Left ventricle myocardium inferior (tissue), 1 donor: Measurements from ENCODE around the gene TBC1D22B. TPM values are rescaled to one million over a fixed set of nuclear protein-coding genes. Genes with fewer than 3 reads are reported as not detected.

Experiments
- DNase-seq: peaks from one replicate; pipeline ENCODE4 v3.0.0-alpha.2; 2020
- H3K27ac ChIP-seq: fragments of 200-600 bp; replicated peaks from 2 replicates; pipeline ENCODE4 v1.8.0; 2021
- H3K27me3 ChIP-seq: fragments of 200-600 bp; 2 replicates; pipeline ENCODE4 v1.8.0; 2021; ENCODE audit warnings: low read depth
- H3K36me3 ChIP-seq: fragments of 200-600 bp; 2 replicates; pipeline ENCODE4 v1.8.0; 2021
- H3K4me1 ChIP-seq: fragments of 200-600 bp; 2 replicates; pipeline ENCODE4 v1.8.0; 2021
- H3K4me3 ChIP-seq: fragments of 200-600 bp; 2 replicates; pipeline ENCODE4 v1.8.0; 2021; ENCODE audit warnings: mild to moderate bottlenecking, moderate library complexity
- H3K9me3 ChIP-seq: fragments of 200-600 bp; replicated peaks from 2 replicates; pipeline ENCODE4 v1.8.0; 2021
- CTCF ChIP-seq: fragments of 200-600 bp; IDR thresholded peaks from 2 replicates; pipeline ENCODE4 v1.8.0; 2021; ENCODE audit warnings: antibody characterized with exemption, mild to moderate bottlenecking, borderline replicate concordance
- intact Hi-C: fragments of 100-400 bp; cut with micrococcal nuclease; formaldehyde crosslinking; loops from one replicate; pipeline ENCODE4 v1.11.0; 2022
- total RNA-seq: library from RNA; stranded (reverse); fragmentation: NEBNext Ultra II Directional; extraction: Animal tissue kit (Norgen Biotek cat#: 25700); gene quantifications from one replicate; pipeline ENCODE4 v1.2.1, GENCODE V29; 2021
- donor health status: DM: no; HTN: yes; CAD: no; lungs with severe emphysema.

The TBC1D22B gene
- total RNA-seq, 1 donor from 2014 or later, result 6.1 TPM

GRCh38 chr6:37233541-37233940 is 24.0 kb upstream of the TBC1D22B start:
- no peak for DNase-seq
- TF ChIP-seq CTCF, result no peak
- H3K9me3 ChIP-seq, result no peaks in the 10 kb centered on the region
- H3K4me1 ChIP-seq, result no peaks in the 10 kb centered on the region
- no peak overlapping the region for H3K27ac ChIP-seq
- intact Hi-C loops, result no loop called here
- no peaks in the 10 kb centered on the region for H3K27me3 ChIP-seq
- no peaks in the 10 kb centered on the region for H3K36me3 ChIP-seq
- H3K4me3 ChIP-seq, result no peak overlapping the region

- H3K9me3 ChIP-seq, result no peaks in the 10 kb centered on the region
- H3K4me1 ChIP-seq, result peaks cover 27% of the 10 kb centered on the region
- H3K36me3 ChIP-seq, result no peaks in the 10 kb centered on the region
- H3K27ac ChIP-seq, result no peak overlapping the region
- no peak for DNase-seq
- no peak for TF ChIP-seq CTCF
- H3K27me3 ChIP-seq, result no peaks in the 10 kb centered on the region
- intact Hi-C loops, result no loop called here
- H3K4me3 ChIP-seq, result no peak overlapping the region
These were observed 20.7 kb upstream of the TBC1D22B start for GRCh38 chr6:37236921-37237320.

GRCh38 chr6:37237789-37238188 is 19.8 kb upstream of the TBC1D22B start:
- Histone ChIP-seq H3K27ac (no peak overlapping the region), H3K36me3 (no peaks in the 10 kb centered on the region), H3K27me3 (no peaks in the 10 kb centered on the region), H3K4me3 (no peak overlapping the region), H3K9me3 (no peaks in the 10 kb centered on the region), H3K4me1 (peaks cover 35% of the 10 kb centered on the region)
- DNase-seq, result no peak
- intact Hi-C loops, result no loop called here
- no peak for TF ChIP-seq CTCF

GRCh38 chr6:37238381-37238780 is 19.2 kb upstream of the TBC1D22B start:
- Histone ChIP-seq H3K36me3 (no peaks in the 10 kb centered on the region), H3K27me3 (no peaks in the 10 kb centered on the region), H3K4me1 (peaks cover 41% of the 10 kb centered on the region), H3K27ac (no peak overlapping the region), H3K4me3 (no peak overlapping the region), H3K9me3 (no peaks in the 10 kb centered on the region)
- no peak for DNase-seq
- TF ChIP-seq CTCF, result no peak
- intact Hi-C loops, result no loop called here

GRCh38 chr6:37239526-37239925 is 18.0 kb upstream of the TBC1D22B start:
- H3K9me3 ChIP-seq, result no peaks in the 10 kb centered on the region

More at GRCh38 chr6:37239526-37239925, 18.0 kb upstream of the TBC1D22B start:
- DNase-seq, result no peak
- TF ChIP-seq CTCF, result no peak
- Histone ChIP-seq H3K4me1 (peaks cover 53% of the 10 kb centered on the region), H3K27ac (peak overlapping the region; percentile 81), H3K4me3 (no peak overlapping the region), H3K27me3 (no peaks in the 10 kb centered on the region), H3K36me3 (no peaks in the 10 kb centered on the region)
- intact Hi-C loops, result no loop called here
